Measurements from ENCODE around the gene ADAMTSL3.
"Not testable (repeated sequence)": the region's sequence is repeated elsewhere in the genome, so short reads cannot be mapped to it uniquely, and the experiment has no call there.

The ADAMTSL3 gene

GRCh38 chr15:83959477-83959876, 305.6 kb downstream of the ADAMTSL3 start:
- Histone ChIP-seq H2AFZ (no peak overlapping the region), H3K4me1 (no peaks in the 10 kb centered on the region), H3K36me3 (ENCODE audit: control insufficient read depth, insufficient read depth, low read length) (no peaks in the 10 kb centered on the region), H3K9ac (no peak overlapping the region), H3K4me2 (ENCODE audit: low read length) (no peak overlapping the region), H3K9me3 (ENCODE audit: control insufficient read depth, low read length) (no peaks in the 10 kb centered on the region), H3K4me3 (ENCODE audit: low read depth, low read length) (no peak overlapping the region), H3K79me2 (no peaks in the 10 kb centered on the region), H3K27ac (no peak overlapping the region), H3K27me3 (ENCODE audit: control insufficient read depth, insufficient read depth, low read length) (no peaks in the 10 kb centered on the region)
- TF ChIP-seq CTCF (IDR thresholded peaks at IDR 0.05) = no peak

- Histone ChIP-seq H3K4me3 (ENCODE audit: low read depth, low read length) (no peak overlapping the region), H3K36me3 (ENCODE audit: control insufficient read depth, insufficient read depth, low read length) (no peaks in the 10 kb centered on the region), H3K9ac (no peak overlapping the region), H3K4me2 (ENCODE audit: low read length) (no peak overlapping the region), H3K9me3 (ENCODE audit: control insufficient read depth, low read length) (no peaks in the 10 kb centered on the region), H3K4me1 (no peaks in the 10 kb centered on the region), H2AFZ (no peak overlapping the region), H3K27me3 (ENCODE audit: control insufficient read depth, insufficient read depth, low read length) (no peaks in the 10 kb centered on the region), H3K79me2 (no peaks in the 10 kb centered on the region), H3K27ac (no peak overlapping the region)
- TF ChIP-seq CTCF (IDR thresholded peaks at IDR 0.05) = no peak
These were observed 306.4 kb downstream of the ADAMTSL3 start for GRCh38 chr15:83960192-83960829.

- Histone ChIP-seq H3K36me3 (ENCODE audit: control insufficient read depth, insufficient read depth, low read length) (no peaks in the 10 kb centered on the region), H3K79me2 (no peaks in the 10 kb centered on the region), H3K27me3 (ENCODE audit: control insufficient read depth, insufficient read depth, low read length) (no peaks in the 10 kb centered on the region), H2AFZ (no peak overlapping the region), H3K9me3 (ENCODE audit: control insufficient read depth, low read length) (no peaks in the 10 kb centered on the region), H3K4me3 (ENCODE audit: low read depth, low read length) (no peak overlapping the region), H3K27ac (no peak overlapping the region), H3K4me1 (no peaks in the 10 kb centered on the region), H3K9ac (no peak overlapping the region), H3K4me2 (ENCODE audit: low read length) (no peak overlapping the region)
- no peak for TF ChIP-seq CTCF (IDR thresholded peaks at IDR 0.05)
These were observed 307.4 kb downstream of the ADAMTSL3 start for GRCh38 chr15:83961311-83961710.

- not testable (repeated sequence) for H3K36me3 ChIP-seq (ENCODE audit: control insufficient read depth, insufficient read depth, low read length); H3K4me1 ChIP-seq; H3K27me3 ChIP-seq (ENCODE audit: control insufficient read depth, insufficient read depth, low read length); H3K27ac ChIP-seq; H2AFZ ChIP-seq; H3K9ac ChIP-seq; H3K4me3 ChIP-seq (ENCODE audit: low read depth, low read length); H3K4me2 ChIP-seq (ENCODE audit: low read length); H3K79me2 ChIP-seq; H3K9me3 ChIP-seq (ENCODE audit: control insufficient read depth, low read length)
These were observed 311.0 kb downstream of the ADAMTSL3 start for GRCh38 chr15:83964967-83965366.

GRCh38 chr15:83970295-83970890, 316.5 kb downstream of the ADAMTSL3 start:
- H3K4me3 ChIP-seq (ENCODE audit: low read depth, low read length) = no peak overlapping the region
- no peaks in the 10 kb centered on the region for H3K9me3 ChIP-seq (ENCODE audit: control insufficient read depth, low read length)
- no peak overlapping the region for H3K9ac ChIP-seq
- peak overlapping the region; percentile 29 for H3K4me2 ChIP-seq (ENCODE audit: low read length)
- H3K27me3 ChIP-seq (ENCODE audit: control insufficient read depth, insufficient read depth, low read length) = no peaks in the 10 kb centered on the region
- no peak overlapping the region for H2AFZ ChIP-seq
- no peaks in the 10 kb centered on the region for H3K4me1 ChIP-seq
- no peak overlapping the region for H3K27ac ChIP-seq
- TF ChIP-seq CTCF (IDR thresholded peaks at IDR 0.05) = no peak
- no peaks in the 10 kb centered on the region for H3K79me2 ChIP-seq
- H3K36me3 ChIP-seq (ENCODE audit: control insufficient read depth, insufficient read depth, low read length) = no peaks in the 10 kb centered on the region
